Endometrial microvascular endothelial cells (primary cell): ENCODE results near the gene DCBLD2. TPM values are rescaled to one million over a fixed set of nuclear protein-coding genes. Genes with fewer than 3 reads are reported as not detected.

Experiments used
- in situ Hi-C: cut with HindIII; loops from 2 replicates; pipeline ENCODE4 v1.10.0; 2017; ENCODE audit warnings: low sequenced_read_pairs, low pct_unique_long_range_greater_than_20kb; ENCODE audit errors: inconsistent ontology term
- total RNA-seq: library from RNA; depleted of rRNA; stranded (reverse); fragments of >200 nt; gene quantifications from one replicate; pipeline ENCODE4 v1.2.3, GENCODE V29; 2015; ENCODE audit errors: inconsistent ontology term

The DCBLD2 gene
- total RNA-seq, 1 donor from 2014 or later: 62.4 TPM

GRCh38 chr3:98755601-98756000, 145.9 kb downstream of the DCBLD2 start:
- in situ Hi-C loops: no loop called here

- in situ Hi-C loops: no loop called here
Measured at GRCh38 chr3:98754483-98754882, 147.0 kb downstream of the DCBLD2 start.

DNA sequence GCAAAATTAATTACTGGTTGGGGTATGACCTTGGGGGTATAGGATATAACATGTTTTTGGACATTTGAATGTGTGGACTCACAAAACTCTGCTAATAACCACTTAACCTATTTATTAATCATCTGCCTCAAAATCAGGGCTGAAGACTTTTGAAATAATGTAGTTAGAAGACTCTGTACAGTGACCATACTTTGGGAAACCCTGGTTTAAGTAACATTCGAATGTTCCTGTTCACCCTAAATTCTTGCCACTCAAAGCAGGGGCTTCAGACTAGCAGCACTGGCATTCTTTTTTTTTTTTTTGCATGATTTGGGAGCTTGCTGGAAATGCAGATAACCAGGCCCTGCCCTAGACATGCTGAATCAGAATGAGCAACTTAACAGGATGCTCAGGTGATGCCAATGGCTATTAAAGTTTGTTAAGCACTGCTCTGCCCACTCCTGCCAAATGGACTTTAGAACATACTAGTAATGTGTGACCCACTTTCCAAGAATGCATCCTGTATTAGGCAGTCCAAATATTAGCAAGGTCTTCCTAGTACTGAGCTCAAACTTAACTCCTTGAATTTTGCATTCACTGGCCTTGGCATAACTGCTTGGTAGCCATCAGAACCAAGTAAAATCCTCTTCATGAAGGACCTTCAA, 151.1 kb downstream of the DCBLD2 start:
- in situ Hi-C loops: no loop called here

DNA sequence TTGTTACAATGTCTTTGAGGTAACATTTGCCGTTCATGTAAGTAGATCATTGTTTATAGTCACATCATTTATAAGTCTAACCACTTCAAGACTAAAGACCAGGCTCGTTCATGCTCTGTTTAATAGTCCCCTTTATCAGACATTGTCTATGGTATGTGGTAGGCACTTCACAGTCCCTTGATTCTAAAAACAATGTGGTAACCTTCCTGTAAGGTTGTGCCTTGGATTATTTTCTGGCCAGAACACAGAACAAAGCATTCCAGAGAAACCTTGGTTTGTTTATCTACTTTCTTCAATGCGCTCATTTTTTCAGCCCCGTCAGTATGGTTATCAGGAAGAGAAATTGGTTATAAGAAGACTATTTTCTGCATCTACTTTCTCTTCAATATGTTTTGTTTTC, 154.6 kb downstream of the DCBLD2 start:
- in situ Hi-C loops: no loop called here

DNA sequence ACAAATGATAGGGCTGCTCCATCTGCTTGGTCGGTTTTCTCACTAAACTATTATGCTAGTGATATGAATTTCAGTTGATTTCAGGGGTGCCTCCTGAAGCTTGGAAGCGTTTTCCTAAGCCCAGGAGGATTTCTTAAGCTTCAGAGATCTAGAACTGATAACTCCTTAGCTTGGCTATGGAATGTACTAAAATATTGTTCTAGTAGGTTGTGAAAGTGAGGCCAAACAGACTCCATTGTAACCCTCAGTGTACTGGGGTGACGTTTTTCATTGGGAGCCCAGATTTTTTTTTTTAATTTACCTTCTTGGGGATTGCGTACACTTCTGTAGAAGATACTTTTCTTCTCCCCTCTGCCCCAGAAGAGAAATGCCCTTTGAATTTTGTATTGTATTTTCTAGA, 155.4 kb downstream of the DCBLD2 start:
- in situ Hi-C loops: no loop called here

Other genes starting within 250 kb of the DCBLD2 start
- gene ST3GAL6, start 138.4 kb downstream of the DCBLD2 start, total RNA-seq: 4.4 TPM